ENCODE results near the gene DCK.

DCK gene

GRCh38 chr4:71065991-71066510, 72.6 kb downstream of the DCK start:
- no peak for DNase-seq

GRCh38 chr4:71066737-71067716, 73.6 kb downstream of the DCK start:
- DNase-seq = no peak

GRCh38 chr4:71069063-71069462, 75.6 kb downstream of the DCK start:
- DNase-seq = no peak

- DNase-seq = no peak
Observed at GRCh38 chr4:71070015-71070414, 76.6 kb downstream of the DCK start.

GRCh38 chr4:71074452-71075299, 81.2 kb downstream of the DCK start:
- DNase-seq = no peak

All from NCI-H1105 (cell line).